ENCODE results near the gene MYRIP.

DNA sequence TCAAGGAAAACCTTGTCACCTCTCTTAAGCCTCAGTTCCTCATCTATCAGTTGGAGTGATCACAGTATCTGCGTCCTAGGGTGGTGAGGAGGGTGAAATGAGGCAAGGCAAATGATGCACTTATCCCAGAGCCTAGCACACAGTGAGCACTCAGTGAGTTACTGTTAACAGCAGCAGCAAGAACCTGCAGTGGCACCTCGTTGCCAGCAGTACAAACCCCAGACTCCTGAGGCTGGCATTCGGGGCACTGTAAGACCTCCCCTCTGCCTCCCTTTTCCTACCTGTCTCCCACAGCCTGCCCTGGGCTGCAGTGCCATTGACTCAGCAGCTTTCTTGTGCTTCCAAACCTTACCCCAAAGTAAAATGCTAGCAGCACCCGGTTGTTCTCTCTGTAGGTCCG, 417.2 kb downstream of the MYRIP start:
- TF ChIP-seq, protein P1, sequence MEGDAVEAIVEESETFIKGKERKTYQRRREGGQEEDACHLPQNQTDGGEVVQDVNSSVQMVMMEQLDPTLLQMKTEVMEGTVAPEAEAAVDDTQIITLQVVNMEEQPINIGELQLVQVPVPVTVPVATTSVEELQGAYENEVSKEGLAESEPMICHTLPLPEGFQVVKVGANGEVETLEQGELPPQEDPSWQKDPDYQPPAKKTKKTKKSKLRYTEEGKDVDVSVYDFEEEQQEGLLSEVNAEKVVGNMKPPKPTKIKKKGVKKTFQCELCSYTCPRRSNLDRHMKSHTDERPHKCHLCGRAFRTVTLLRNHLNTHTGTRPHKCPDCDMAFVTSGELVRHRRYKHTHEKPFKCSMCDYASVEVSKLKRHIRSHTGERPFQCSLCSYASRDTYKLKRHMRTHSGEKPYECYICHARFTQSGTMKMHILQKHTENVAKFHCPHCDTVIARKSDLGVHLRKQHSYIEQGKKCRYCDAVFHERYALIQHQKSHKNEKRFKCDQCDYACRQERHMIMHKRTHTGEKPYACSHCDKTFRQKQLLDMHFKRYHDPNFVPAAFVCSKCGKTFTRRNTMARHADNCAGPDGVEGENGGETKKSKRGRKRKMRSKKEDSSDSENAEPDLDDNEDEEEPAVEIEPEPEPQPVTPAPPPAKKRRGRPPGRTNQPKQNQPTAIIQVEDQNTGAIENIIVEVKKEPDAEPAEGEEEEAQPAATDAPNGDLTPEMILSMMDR (IDR thresholded peaks at IDR 0.05; ENCODE audit: low read depth, low read length) = no peak
- no peak for TF ChIP-seq EZH2phosphoT487 (IDR thresholded peaks at IDR 0.05; ENCODE audit: low read depth)

All from OCI-LY3 (cell line).